RWPE1 (cell line): ENCODE measurements around the gene ALOX15.

Experiments used
- CTCF ChIA-PET: fragments of 350-600 bp; sonication (Branson Sonifier 250); formaldehyde crosslinking; extraction: SDS; loops from one replicate; lab custom pipeline; 2021; lab: Yijun Ruan, JAX
- POLR2A ChIA-PET: fragments of 400-600 bp; formaldehyde crosslinking; extraction: SDS; loops from one replicate; lab custom pipeline; 2020; ENCODE audit warnings: antibody characterized with exemption; ENCODE audit not compliant: low non-redundant PET; lab: Yijun Ruan, JAX
- DNase-seq: peaks from one replicate; pipeline ENCODE4 v3.0.0; 2012; ENCODE audit warnings: low spot score
- H3K27ac ChIP-seq: fragments of 450-650 bp; 2 replicates; pipeline ENCODE4 v1.5.1; 2017
- TF ChIP-seq, protein P1 (sequence below): fragments of 450-650 bp; conservative IDR thresholded peaks from 2 replicates; pipeline ENCODE4 v1.5.1; 2017; ENCODE audit warnings: low read depth, mild to moderate bottlenecking

ALOX15 gene

DNA sequence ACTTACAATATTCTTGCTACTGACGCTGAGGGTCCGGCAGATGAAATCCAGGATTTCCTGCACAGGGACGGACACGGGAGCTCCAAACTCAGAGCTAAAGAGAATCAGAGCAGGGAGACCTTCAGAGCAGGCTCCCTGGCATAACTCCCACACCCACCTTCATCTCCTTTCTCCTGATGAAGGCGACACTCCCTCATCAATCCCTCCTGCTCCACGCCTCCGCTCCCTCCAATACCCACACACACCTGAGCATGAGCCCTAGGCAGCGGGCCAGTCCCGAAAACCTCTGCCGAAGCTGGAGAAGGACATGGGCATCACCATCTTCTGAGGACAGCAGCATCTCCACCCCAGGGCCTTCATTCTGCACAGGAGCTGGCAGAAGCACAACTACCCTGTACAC is 34.3 kb upstream of the ALOX15 start:
- no peak overlapping the region; the same call in 1 of the 2 replicates for H3K27ac ChIP-seq
- DNase-seq = no peak
- TF ChIP-seq, protein P1, sequence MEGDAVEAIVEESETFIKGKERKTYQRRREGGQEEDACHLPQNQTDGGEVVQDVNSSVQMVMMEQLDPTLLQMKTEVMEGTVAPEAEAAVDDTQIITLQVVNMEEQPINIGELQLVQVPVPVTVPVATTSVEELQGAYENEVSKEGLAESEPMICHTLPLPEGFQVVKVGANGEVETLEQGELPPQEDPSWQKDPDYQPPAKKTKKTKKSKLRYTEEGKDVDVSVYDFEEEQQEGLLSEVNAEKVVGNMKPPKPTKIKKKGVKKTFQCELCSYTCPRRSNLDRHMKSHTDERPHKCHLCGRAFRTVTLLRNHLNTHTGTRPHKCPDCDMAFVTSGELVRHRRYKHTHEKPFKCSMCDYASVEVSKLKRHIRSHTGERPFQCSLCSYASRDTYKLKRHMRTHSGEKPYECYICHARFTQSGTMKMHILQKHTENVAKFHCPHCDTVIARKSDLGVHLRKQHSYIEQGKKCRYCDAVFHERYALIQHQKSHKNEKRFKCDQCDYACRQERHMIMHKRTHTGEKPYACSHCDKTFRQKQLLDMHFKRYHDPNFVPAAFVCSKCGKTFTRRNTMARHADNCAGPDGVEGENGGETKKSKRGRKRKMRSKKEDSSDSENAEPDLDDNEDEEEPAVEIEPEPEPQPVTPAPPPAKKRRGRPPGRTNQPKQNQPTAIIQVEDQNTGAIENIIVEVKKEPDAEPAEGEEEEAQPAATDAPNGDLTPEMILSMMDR = no peak
- CTCF ChIA-PET = no interaction called here
- POLR2A ChIA-PET = no interaction called here

DNA sequence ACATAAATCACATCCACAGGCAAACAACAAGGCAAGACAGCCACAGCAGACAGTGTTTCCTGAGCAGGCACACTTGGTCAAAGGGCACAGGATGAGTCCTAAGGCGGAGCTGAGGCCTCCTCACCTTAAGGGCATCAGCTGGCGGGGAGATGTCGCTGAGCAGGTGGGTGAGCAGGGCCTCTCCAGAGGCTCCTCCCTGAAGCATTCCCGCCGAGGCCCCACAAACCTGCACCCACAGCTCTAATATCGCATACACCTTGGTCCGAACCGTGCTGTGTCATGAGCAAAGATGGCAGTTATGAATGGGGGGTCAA is 33.2 kb upstream of the ALOX15 start:
- CTCF ChIA-PET = no interaction called here
- TF ChIP-seq, protein P1 = no peak
- POLR2A ChIA-PET = no interaction called here
- no peak overlapping the region for H3K27ac ChIP-seq
- DNase-seq = no peak

DNA sequence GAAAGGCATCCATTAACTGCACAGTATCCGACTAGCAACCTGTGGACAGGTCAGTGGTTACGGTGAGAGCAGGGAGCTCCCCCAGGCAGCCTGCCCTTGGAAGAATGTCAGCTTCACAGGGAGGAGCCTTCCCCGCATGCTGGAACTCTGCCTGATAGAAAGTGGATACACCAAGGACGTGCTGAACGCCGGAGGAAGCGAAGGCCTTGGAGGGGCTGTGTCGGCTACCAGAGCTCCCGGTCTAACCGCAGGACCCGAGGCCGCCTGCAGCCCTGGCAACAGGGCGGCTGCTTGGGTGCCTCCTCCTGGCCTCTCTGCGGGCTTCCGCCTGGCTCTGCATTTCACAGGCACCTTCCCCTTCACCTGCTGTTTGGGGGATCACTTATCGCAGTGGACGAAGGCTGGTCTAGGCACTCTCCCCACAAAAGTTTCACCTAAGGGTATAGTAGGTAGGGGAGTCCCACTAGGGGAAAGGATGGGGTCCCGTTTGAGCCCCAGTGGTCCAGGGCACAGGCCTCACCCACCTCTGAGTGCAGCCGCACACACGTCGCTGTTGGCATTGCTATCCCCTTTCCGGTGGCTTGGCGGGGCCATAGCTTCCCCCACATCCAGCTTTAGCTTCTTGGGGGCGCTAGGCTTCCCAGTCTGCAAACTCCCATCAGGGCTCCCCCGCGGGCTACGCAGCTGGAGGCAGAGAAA is 32.7 kb upstream of the ALOX15 start:
- TF ChIP-seq, protein P1 = no peak
- CTCF ChIA-PET = no interaction called here
- POLR2A ChIA-PET = no interaction called here
- no peak overlapping the region for H3K27ac ChIP-seq
- no peak for DNase-seq

- no peak for DNase-seq
- ChIA-PET CTCF (no interaction called here), POLR2A (no interaction called here)
- TF ChIP-seq, protein P1 = no peak
- no peak overlapping the region for H3K27ac ChIP-seq
Observed at GRCh38 chr17:4673169-4673568, 31.7 kb upstream of the ALOX15 start.

- CTCF ChIA-PET = no interaction called here
- TF ChIP-seq, protein P1 = no peak
- POLR2A ChIA-PET = no interaction called here
- DNase-seq = no peak
- no peak overlapping the region for H3K27ac ChIP-seq
Observed at GRCh38 chr17:4672751-4673150, 31.3 kb upstream of the ALOX15 start.

DNA sequence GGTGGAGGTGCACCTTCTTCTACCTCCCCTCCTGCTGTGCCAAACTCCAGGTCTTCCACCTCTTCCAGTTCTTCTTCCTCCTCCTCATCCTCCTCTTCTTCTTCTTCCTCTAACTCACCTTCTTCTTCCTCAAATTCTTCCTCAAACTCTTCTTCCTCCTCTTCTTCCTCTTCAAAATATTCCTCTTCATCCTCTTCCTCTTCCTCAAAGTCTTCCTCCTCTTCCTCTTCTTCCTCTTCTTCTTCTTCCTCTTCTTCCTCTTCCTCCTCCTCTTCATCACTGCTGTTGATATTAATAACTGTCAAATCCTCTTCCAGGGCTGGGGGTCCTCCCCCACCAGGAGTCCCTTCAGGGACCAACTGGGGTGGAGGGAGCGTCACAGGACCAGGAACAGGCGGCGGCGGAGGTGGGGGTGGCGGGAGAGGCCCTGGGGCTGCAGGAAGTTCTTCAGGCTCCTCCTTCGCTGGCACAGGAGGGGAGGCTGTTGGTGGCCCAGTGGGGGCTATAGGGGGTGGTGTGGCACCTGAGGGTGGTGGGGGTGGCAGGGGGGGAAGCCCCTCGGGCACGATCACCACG is 30.7 kb upstream of the ALOX15 start:
- TF ChIP-seq, protein P1 = no peak
- POLR2A ChIA-PET = no interaction called here
- no peak overlapping the region for H3K27ac ChIP-seq
- CTCF ChIA-PET = no interaction called here
- no peak for DNase-seq
